GM19452 (cell line): ENCODE measurements around the gene RFXANK.
"Not testable (repeated sequence)": the region's sequence is repeated elsewhere in the genome, so short reads cannot be mapped to it uniquely, and the experiment has no call there.

Experiments
- ATAC-seq: cut with Tn5 transposase; IDR thresholded peaks from one replicate; pipeline ENCODE4 v1.9.1; 2021; ENCODE audit not compliant: unreplicated experiment

The RFXANK gene

GRCh38 chr19:19204181-19204580 lies 12.1 kb downstream of the RFXANK start:
- no peak for ATAC-seq

- no peak for ATAC-seq
Measured at GRCh38 chr19:19205416-19206410, 13.7 kb downstream of the RFXANK start.

GRCh38 chr19:19206938-19207337 lies 14.9 kb downstream of the RFXANK start:
- no peak for ATAC-seq

- ATAC-seq = no peak
Measured at GRCh38 chr19:19207637-19208572, 15.8 kb downstream of the RFXANK start.

- ATAC-seq = no peak
Measured at GRCh38 chr19:19209372-19209771, 17.3 kb downstream of the RFXANK start.

GRCh38 chr19:19211499-19212420 lies 19.7 kb downstream of the RFXANK start, which contains the start of gene NCAN:
Gene NCAN, plus strand, starts transcription at chr19:19211958. Its CDS starts 4,996 bp downstream, at chr19:19216954.
- no peak for ATAC-seq

GRCh38 chr19:19212916-19213315 lies 20.9 kb downstream of the RFXANK start:
- no peak for ATAC-seq

GRCh38 chr19:19213426-19214158 lies 21.5 kb downstream of the RFXANK start:
- ATAC-seq = no peak

GRCh38 chr19:19214159-19214490 lies 22.1 kb downstream of the RFXANK start:
- ATAC-seq = no peak

- ATAC-seq = no peak
Measured at GRCh38 chr19:19214892-19215291, 22.8 kb downstream of the RFXANK start.

- ATAC-seq = no peak
Measured at GRCh38 chr19:19215792-19216191, 23.7 kb downstream of the RFXANK start.

- ATAC-seq = no peak
Measured at GRCh38 chr19:19217099-19217498, 25.0 kb downstream of the RFXANK start.

GRCh38 chr19:19218911-19219310 lies 26.9 kb downstream of the RFXANK start:
- ATAC-seq = no peak

GRCh38 chr19:19221000-19221399 lies 28.9 kb downstream of the RFXANK start:
- ATAC-seq = not testable (repeated sequence)

- no peak for ATAC-seq
Measured at GRCh38 chr19:19223060-19223459, 31.0 kb downstream of the RFXANK start.

GRCh38 chr19:19223636-19224035 lies 31.6 kb downstream of the RFXANK start:
- ATAC-seq = no peak

- no peak for ATAC-seq
Measured at GRCh38 chr19:19224150-19224851, 32.2 kb downstream of the RFXANK start.

- ATAC-seq = no peak
Measured at GRCh38 chr19:19224852-19225494, 32.9 kb downstream of the RFXANK start.

GRCh38 chr19:19226204-19226603 lies 34.1 kb downstream of the RFXANK start:
- ATAC-seq = no peak
